IMR-90 (cell line): ENCODE results near the gene OSCP1. TPM values are rescaled to one million over a fixed set of nuclear protein-coding genes. Genes with fewer than 3 reads are reported as not detected.

Source experiments
- ATAC-seq: fragments of 200-7000 bp; cut with Tn5 transposase; 2 replicates; pipeline ENCODE4 v1.9.1; 2020; ENCODE audit warnings: low read depth, mild to moderate bottlenecking, moderate library complexity
- BruUV-seq: library from RNA; stranded (reverse); fragments of 400-500 nt; replicated peaks from 2 replicates; lab custom pipeline; 2021; lab: Mats Ljungman, UMichigan
- CTCF ChIA-PET: fragments of 300-600 bp; formaldehyde crosslinking; extraction: SDS; loops from one replicate; lab custom pipeline; 2021; ENCODE audit warnings: antibody characterized with exemption; lab: Yijun Ruan, JAX
- POLR2A ChIA-PET: fragments of 300-600 bp; sonication (Branson Sonifier 250); formaldehyde crosslinking; loops from one replicate; lab custom pipeline; 2022; ENCODE audit warnings: antibody characterized with exemption; ENCODE audit not compliant: unreplicated experiment; lab: Charles Lee
- DNase-seq: peaks from one replicate; pipeline ENCODE4 v3.0.0; 2013
- H2AFZ ChIP-seq: replicated peaks from 2 replicates; pipeline ENCODE3; 2013; ENCODE audit warnings: low read length, mild to moderate bottlenecking; ENCODE audit not compliant: poor library complexity
- H2AK5ac ChIP-seq: 2 replicates; pipeline ENCODE4 v1.6.1; 2013; ENCODE audit warnings: low read depth, low read length, inconsistent platforms
- H2AK9ac ChIP-seq: replicated peaks from 2 replicates; pipeline ENCODE3; 2013; ENCODE audit warnings: mild to moderate bottlenecking, low read depth, low read length, moderate library complexity; ENCODE audit not compliant: poor library complexity
- H2BK120ac ChIP-seq: 2 replicates; pipeline ENCODE4 v1.6.1; 2013; ENCODE audit warnings: low read depth, low read length, inconsistent platforms
- H2BK15ac ChIP-seq: 3 replicates; pipeline ENCODE4 v1.6.1; 2013; ENCODE audit warnings: low read depth, low read length, inconsistent platforms
- H2BK20ac ChIP-seq: 2 replicates; pipeline ENCODE4 v1.6.1; 2013; ENCODE audit warnings: low read depth, mild to moderate bottlenecking, inconsistent platforms, low read length, moderate library complexity
- H2BK5ac ChIP-seq: 2 replicates; pipeline ENCODE4 v1.6.1; 2013; ENCODE audit warnings: mild to moderate bottlenecking, low read depth, low read length, inconsistent platforms; ENCODE audit not compliant: poor library complexity, severe bottlenecking
- H3K14ac ChIP-seq: replicated peaks from 2 replicates; pipeline ENCODE4 v1.6.1; 2013; ENCODE audit warnings: low read depth, low read length, inconsistent platforms
- H3K18ac ChIP-seq: 2 replicates; pipeline ENCODE4 v1.6.1; 2013; ENCODE audit warnings: low read depth, low read length, control low read depth
- H3K23ac ChIP-seq: 2 replicates; pipeline ENCODE4 v1.6.1; 2013; ENCODE audit warnings: low read depth, low read length, inconsistent platforms
- H3K27ac ChIP-seq: 2 replicates; pipeline ENCODE4 v1.5.1; 2013; ENCODE audit warnings: mild to moderate bottlenecking, control low read depth, low read length; ENCODE audit not compliant: insufficient read depth
- H3K27me3 ChIP-seq: 2 replicates; pipeline ENCODE4 v1.6.1; 2013; ENCODE audit warnings: low read length; ENCODE audit not compliant: control insufficient read depth, insufficient read depth
- H3K36me3 ChIP-seq: 2 replicates; pipeline ENCODE4 v1.6.1; 2013; ENCODE audit warnings: low read length, mixed read lengths; ENCODE audit not compliant: control insufficient read depth, insufficient read depth
- H3K4ac ChIP-seq: 2 replicates; pipeline ENCODE4 v1.6.1; 2013; ENCODE audit warnings: low read depth, low read length, inconsistent platforms
- H3K4me1 ChIP-seq: 2 replicates; pipeline ENCODE4 v1.6.1; 2013; ENCODE audit warnings: low read length, mixed read lengths; ENCODE audit not compliant: control insufficient read depth, insufficient read depth
- H3K4me2 ChIP-seq: 2 replicates; pipeline ENCODE4 v1.6.1; 2013; ENCODE audit warnings: low read depth, mild to moderate bottlenecking, control low read depth, low read length, moderate library complexity
- H3K4me3 ChIP-seq: 2 replicates; pipeline ENCODE4 v1.5.1; 2013; ENCODE audit warnings: low read depth, mild to moderate bottlenecking, control low read depth, low read length, moderate library complexity; ENCODE audit not compliant: insufficient read depth
- H3K56ac ChIP-seq: 2 replicates; pipeline ENCODE4 v1.6.1; 2013; ENCODE audit warnings: low read length, inconsistent platforms; ENCODE audit not compliant: insufficient read depth; ENCODE audit errors: extremely low read depth
- H3K79me1 ChIP-seq, 2 experiments: 2 replicates each; pipeline ENCODE4 v1.6.1; 2013; ENCODE audit warnings: low read length in 2 of 2, inconsistent platforms in 1 of 2, low read depth in 1 of 2
- H3K9ac ChIP-seq: 2 replicates; pipeline ENCODE4 v1.6.1; 2013; ENCODE audit warnings: low read depth, low read length, control low read depth
- H3K9me1 ChIP-seq: 2 replicates; pipeline ENCODE4 v1.6.1; 2013; ENCODE audit warnings: low read length, inconsistent platforms; ENCODE audit not compliant: insufficient read depth
- H3K9me3 ChIP-seq: 2 replicates; pipeline ENCODE4 v1.6.1; 2013; ENCODE audit warnings: low read length; ENCODE audit not compliant: control insufficient read depth, insufficient read depth
- H4K20me1 ChIP-seq: 2 replicates; pipeline ENCODE4 v1.6.1; 2013; ENCODE audit warnings: low read length, inconsistent platforms; ENCODE audit not compliant: insufficient read depth
- H4K5ac ChIP-seq: 2 replicates; pipeline ENCODE4 v1.6.1; 2013; ENCODE audit warnings: mild to moderate bottlenecking, low read depth, low read length, control low read depth
- H4K8ac ChIP-seq, 2 experiments: 2 replicates each; pipeline ENCODE4 v1.6.1; 2013; ENCODE audit warnings: low read depth in 2 of 2, low read length in 2 of 2, control low read depth in 1 of 2, inconsistent platforms in 1 of 2
- H4K91ac ChIP-seq: 2 replicates; pipeline ENCODE4 v1.6.1; 2013; ENCODE audit warnings: low read depth, low read length, inconsistent platforms; ENCODE audit not compliant: insufficient read depth
- BHLHE40 ChIP-seq: fragments of 150-350 bp; IDR thresholded peaks from 2 replicates; pipeline ENCODE4 v1.6.1; 2016; ENCODE audit warnings: mild to moderate bottlenecking, low read depth, low read length
- CEBPB ChIP-seq: IDR thresholded peaks from 2 replicates; pipeline ENCODE4 v1.6.1; 2012; ENCODE audit warnings: low read depth, low read length, improper control_type of control experiment
- CHD1 ChIP-seq: IDR thresholded peaks from 2 replicates; pipeline ENCODE4 v1.6.1; 2012; ENCODE audit warnings: low read depth, low read length, improper control_type of control experiment
- FOS ChIP-seq: fragments of 150-350 bp; IDR thresholded peaks from 2 replicates; pipeline ENCODE4 v1.6.1; 2016; ENCODE audit warnings: low read depth, low read length
- MAFK ChIP-seq: IDR thresholded peaks from 2 replicates; pipeline ENCODE4 v1.6.1; 2012; ENCODE audit warnings: low read depth, low read length, improper control_type of control experiment
- MAZ ChIP-seq: IDR thresholded peaks from 2 replicates; pipeline ENCODE4 v1.6.1; 2012; ENCODE audit warnings: low read depth, mild to moderate bottlenecking, low read length, improper control_type of control experiment, moderate library complexity, borderline replicate concordance
- MXI1 ChIP-seq: IDR thresholded peaks from 2 replicates; pipeline ENCODE4 v1.6.1; 2012; ENCODE audit warnings: low read depth, mild to moderate bottlenecking, low read length, moderate library complexity, borderline replicate concordance
- NFE2L2 ChIP-seq: fragments of 150-350 bp; IDR thresholded peaks from 2 replicates; pipeline ENCODE4 v1.6.1; 2016; ENCODE audit warnings: low read depth, mild to moderate bottlenecking, low read length
- POLR2A ChIP-seq: IDR thresholded peaks from 2 replicates; pipeline ENCODE4 v1.6.1; 2012; ENCODE audit warnings: mild to moderate bottlenecking, low read depth, low read length
- RAD21 ChIP-seq: IDR thresholded peaks from 2 replicates; pipeline ENCODE4 v1.6.1; 2012; ENCODE audit warnings: low read length, improper control_type of control experiment
- RCOR1 ChIP-seq: IDR thresholded peaks from 2 replicates; pipeline ENCODE4 v1.6.1; 2012; ENCODE audit warnings: mild to moderate bottlenecking, low read length, improper control_type of control experiment; ENCODE audit not compliant: insufficient replicate concordance
- RFX5 ChIP-seq: IDR thresholded peaks from 2 replicates; pipeline ENCODE4 v1.8.0; 2012; ENCODE audit warnings: low read depth, mild to moderate bottlenecking, low read length, moderate library complexity
- SMC3 ChIP-seq: fragments of 150-350 bp; IDR thresholded peaks from 2 replicates; pipeline ENCODE4 v1.6.1; 2016; ENCODE audit warnings: low read depth, mild to moderate bottlenecking, antibody characterized with exemption, low read length, moderate library complexity
- WGBS, 2 experiments: methylation state at CpG; one replicate each; pipeline versions ENCODE4 v1.1.5 to v1.1.7; 2013; ENCODE audit warnings: missing lambda C conversion rate in 2 of 2; ENCODE audit not compliant: insufficient read length in 1 of 2; ENCODE audit errors: extremely low coverage in 2 of 2; 5-methylcytosine and 5-hydroxymethylcytosine counted together
- dilution Hi-C: fragments of 300-500 bp; cut with HindIII; formaldehyde crosslinking; loops from one replicate; pipeline ENCODE4 v1.14.3; 2018; ENCODE audit warnings: low sequenced_read_pairs; ENCODE audit not compliant: unreplicated experiment
- in situ Hi-C: fragments of 300-500 bp; cut with MboI; formaldehyde crosslinking; loops from 3 replicates; pipeline ENCODE4 v1.14.3; 2019; ENCODE audit warnings: low sequenced_read_pairs, inconsistent platforms, mixed read lengths
- intact Hi-C: fragments of 100-400 bp; cut with micrococcal nuclease; formaldehyde crosslinking; loops from 2 replicates; pipeline ENCODE4 v1.10.0; 2022
- polyA plus RNA-seq, 3 experiments: library from polyadenylated mRNA; depleted of rRNA; stranded (reverse); fragments of >200 nt; gene quantifications; 2 replicates each; pipeline ENCODE4 v1.2.3, GENCODE V29; 2012; ENCODE audit warnings: low replicate concordance in 1 of 3
- total RNA-seq: library from RNA; depleted of rRNA; stranded (reverse); fragments of >200 nt; gene quantifications from 2 replicates; pipeline ENCODE4 v1.2.3, GENCODE V29; 2012
- TF ChIP-seq, protein P1 (sequence below): conservative IDR thresholded peaks from 2 replicates; pipeline ENCODE4 v1.5.1; 2012; ENCODE audit warnings: mild to moderate bottlenecking, low read depth, low read length, improper control_type of control experiment
- TF ChIP-seq, protein P2 (sequence below): fragments of 150-350 bp; IDR thresholded peaks from 2 replicates; pipeline ENCODE4 v1.6.1; 2016; ENCODE audit warnings: low read depth, mild to moderate bottlenecking, low read length, moderate library complexity, borderline replicate concordance
- TF ChIP-seq, protein P3 (sequence below): fragments of 150-350 bp; IDR thresholded peaks from 2 replicates; pipeline ENCODE4 v1.6.1; 2017; ENCODE audit warnings: mild to moderate bottlenecking, antibody characterized with exemption, low read length, low read depth

OSCP1 gene
- total and polyA plus RNA-seq, 2 of the 4 experiments (the other 2 are of a cell fraction): 7.8 to 11.8 TPM

DNA sequence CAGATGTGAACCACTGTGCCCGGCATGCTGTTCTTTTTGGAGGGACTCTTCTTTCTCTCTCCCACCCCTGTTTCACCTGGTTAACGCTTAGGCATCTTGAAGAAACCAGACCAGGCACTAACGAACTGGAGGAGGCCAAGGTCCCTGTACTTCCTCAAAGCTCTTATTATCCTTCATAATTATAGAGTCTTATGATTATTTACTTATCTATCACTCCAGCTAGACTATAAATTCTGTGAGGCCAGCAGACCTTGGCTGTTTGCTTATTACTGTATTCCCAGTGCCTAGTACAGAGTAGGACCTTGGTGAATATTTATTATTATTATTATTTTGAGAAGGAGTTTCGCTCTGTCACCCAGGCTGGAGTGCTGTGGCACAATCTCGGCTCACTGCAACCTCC lies 26.7 kb upstream of the OSCP1 start:
- Histone ChIP-seq H2BK5ac (no peak overlapping the region), H4K91ac (no peak overlapping the region), H4K8ac (no peak overlapping the region), H3K36me3 (no peaks in the 10 kb centered on the region), H4K5ac (no peak overlapping the region), H3K23ac (no peak overlapping the region), H2AK9ac (no peak overlapping the region), H2BK20ac (no peak overlapping the region), H3K4me1 (no peaks in the 10 kb centered on the region), H2BK15ac (no peak overlapping the region), H3K27me3 (peaks cover 32% of the 10 kb centered on the region), H3K79me1 (no peaks in the 10 kb centered on the region), H3K56ac (no peak overlapping the region), H3K18ac (no peak overlapping the region), H2AFZ (no peak overlapping the region), H3K4me3 (no peak overlapping the region), H2BK120ac (no peak overlapping the region), H3K27ac (no peak overlapping the region), H3K14ac (no peak overlapping the region), H2AK5ac (no peak overlapping the region), H3K9ac (no peak overlapping the region), H3K9me1 (no peaks in the 10 kb centered on the region), H4K20me1 (no peaks in the 10 kb centered on the region), H3K4me2 (no peak overlapping the region), H3K9me3 (no peaks in the 10 kb centered on the region), H3K4ac (no peak overlapping the region)
- BruUV-seq: no TSS peak
- ChIA-PET POLR2A (no interaction called here), CTCF (no interaction called here)
- ATAC-seq (no peak), DNase-seq (no peak)
- in situ Hi-C loops (no loop called here), intact Hi-C loops (no loop called here), dilution Hi-C loops (no loop called here)
- TF ChIP-seq BHLHE40 (no peak), RFX5 (no peak), SMC3 (no peak), RAD21 (no peak), MAZ (no peak), MAFK (no peak), CHD1 (no peak), NFE2L2 (no peak), POLR2A (no peak), CEBPB (no peak), FOS (no peak), MXI1 (no peak), RCOR1 (no peak)
- TF ChIP-seq, protein P1, sequence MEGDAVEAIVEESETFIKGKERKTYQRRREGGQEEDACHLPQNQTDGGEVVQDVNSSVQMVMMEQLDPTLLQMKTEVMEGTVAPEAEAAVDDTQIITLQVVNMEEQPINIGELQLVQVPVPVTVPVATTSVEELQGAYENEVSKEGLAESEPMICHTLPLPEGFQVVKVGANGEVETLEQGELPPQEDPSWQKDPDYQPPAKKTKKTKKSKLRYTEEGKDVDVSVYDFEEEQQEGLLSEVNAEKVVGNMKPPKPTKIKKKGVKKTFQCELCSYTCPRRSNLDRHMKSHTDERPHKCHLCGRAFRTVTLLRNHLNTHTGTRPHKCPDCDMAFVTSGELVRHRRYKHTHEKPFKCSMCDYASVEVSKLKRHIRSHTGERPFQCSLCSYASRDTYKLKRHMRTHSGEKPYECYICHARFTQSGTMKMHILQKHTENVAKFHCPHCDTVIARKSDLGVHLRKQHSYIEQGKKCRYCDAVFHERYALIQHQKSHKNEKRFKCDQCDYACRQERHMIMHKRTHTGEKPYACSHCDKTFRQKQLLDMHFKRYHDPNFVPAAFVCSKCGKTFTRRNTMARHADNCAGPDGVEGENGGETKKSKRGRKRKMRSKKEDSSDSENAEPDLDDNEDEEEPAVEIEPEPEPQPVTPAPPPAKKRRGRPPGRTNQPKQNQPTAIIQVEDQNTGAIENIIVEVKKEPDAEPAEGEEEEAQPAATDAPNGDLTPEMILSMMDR: no peak
- TF ChIP-seq, protein P2, sequence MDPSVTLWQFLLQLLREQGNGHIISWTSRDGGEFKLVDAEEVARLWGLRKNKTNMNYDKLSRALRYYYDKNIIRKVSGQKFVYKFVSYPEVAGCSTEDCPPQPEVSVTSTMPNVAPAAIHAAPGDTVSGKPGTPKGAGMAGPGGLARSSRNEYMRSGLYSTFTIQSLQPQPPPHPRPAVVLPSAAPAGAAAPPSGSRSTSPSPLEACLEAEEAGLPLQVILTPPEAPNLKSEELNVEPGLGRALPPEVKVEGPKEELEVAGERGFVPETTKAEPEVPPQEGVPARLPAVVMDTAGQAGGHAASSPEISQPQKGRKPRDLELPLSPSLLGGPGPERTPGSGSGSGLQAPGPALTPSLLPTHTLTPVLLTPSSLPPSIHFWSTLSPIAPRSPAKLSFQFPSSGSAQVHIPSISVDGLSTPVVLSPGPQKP: no peak
- TF ChIP-seq, protein P3, sequence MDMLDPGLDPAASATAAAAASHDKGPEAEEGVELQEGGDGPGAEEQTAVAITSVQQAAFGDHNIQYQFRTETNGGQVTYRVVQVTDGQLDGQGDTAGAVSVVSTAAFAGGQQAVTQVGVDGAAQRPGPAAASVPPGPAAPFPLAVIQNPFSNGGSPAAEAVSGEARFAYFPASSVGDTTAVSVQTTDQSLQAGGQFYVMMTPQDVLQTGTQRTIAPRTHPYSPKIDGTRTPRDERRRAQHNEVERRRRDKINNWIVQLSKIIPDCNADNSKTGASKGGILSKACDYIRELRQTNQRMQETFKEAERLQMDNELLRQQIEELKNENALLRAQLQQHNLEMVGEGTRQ: no peak
- no CpG with 5 or more reads among the region's 5 CpGs for WGBS, 2 experiments
